H1 (cell line): ENCODE data around the gene GPR12. TPM values are rescaled to one million over a fixed set of nuclear protein-coding genes. Genes with fewer than 3 reads are reported as not detected.

ENCODE experiments used
- CTCF ChIA-PET: fragments of 300-600 bp; sonication (Branson Sonifier 250); formaldehyde crosslinking; loops from one replicate; lab custom pipeline; 2021; ENCODE audit not compliant: partially characterized antibody; lab: Charles Lee
- POLR2A ChIA-PET: fragments of 300-600 bp; sonication (Branson Sonifier 250); formaldehyde crosslinking; loops from one replicate; lab custom pipeline; 2021; ENCODE audit warnings: inconsistent platforms; ENCODE audit not compliant: partially characterized antibody; lab: Charles Lee
- DNase-seq, 2 experiments: peaks; one replicate each; pipeline versions ENCODE4 v3.0.0 to v3.0.0-alpha.2; 2010 to 2022; ENCODE audit warnings: low spot score in 2 of 2, low read depth in 1 of 2, mixed read lengths in 1 of 2
- FAIRE-seq: peaks from 2 replicates; lab custom pipeline; 2011; peaks lifted over from hg19 to GRCh38; lab: Jason Lieb, UNC
- H2AFZ ChIP-seq: 2 replicates; pipeline ENCODE4 v1.8.1; 2012; ENCODE audit warnings: low read length, inconsistent platforms
- H2AK5ac ChIP-seq: 2 replicates; pipeline ENCODE4 v1.6.1; 2013; ENCODE audit warnings: low read depth, low read length
- H2BK120ac ChIP-seq: replicated peaks from 2 replicates; pipeline ENCODE3; 2013; ENCODE audit warnings: low read depth, low read length, inconsistent platforms
- H2BK12ac ChIP-seq: 2 replicates; pipeline ENCODE4 v1.6.1; 2013; ENCODE audit warnings: low read depth, low read length
- H2BK15ac ChIP-seq: 2 replicates; pipeline ENCODE4 v1.6.1; 2013; ENCODE audit warnings: low read length
- H2BK20ac ChIP-seq: 2 replicates; pipeline ENCODE4 v1.6.1; 2013; ENCODE audit warnings: low read length
- H2BK5ac ChIP-seq: 2 replicates; pipeline ENCODE4 v1.6.1; 2013; ENCODE audit warnings: low read depth, low read length
- H3K14ac ChIP-seq: 2 replicates; pipeline ENCODE4 v1.6.1; 2013; ENCODE audit warnings: inconsistent platforms; ENCODE audit not compliant: insufficient read length
- H3K18ac ChIP-seq: 2 replicates; pipeline ENCODE4 v1.6.1; 2013; ENCODE audit warnings: low read length; ENCODE audit errors: extremely low read depth
- H3K23ac ChIP-seq: 2 replicates; pipeline ENCODE4 v1.6.1; 2013; ENCODE audit warnings: inconsistent platforms; ENCODE audit not compliant: insufficient read length
- H3K23me2 ChIP-seq: 2 replicates; pipeline ENCODE4 v1.6.1; 2013; ENCODE audit warnings: low read depth, low read length
- H3K27ac ChIP-seq: 2 replicates; pipeline ENCODE4 v1.6.1; 2011; ENCODE audit warnings: low read depth, low read length, inconsistent platforms
- H3K27me3 ChIP-seq, 4 experiments: replicated peaks in 1 of 4; 1 replicate in 1 of 4; 2 replicates in 3 of 4; pipeline versions ENCODE4 v1.6.1 to v1.8.1; 2011 to 2013; ENCODE audit warnings: low read length in 3 of 4, mild to moderate bottlenecking in 3 of 4, inconsistent platforms in 2 of 4, mixed read lengths in 2 of 4, moderate library complexity in 1 of 4; ENCODE audit not compliant: control insufficient read depth in 3 of 4, insufficient read depth in 3 of 4; ENCODE audit errors: extremely low read depth in 1 of 4
- H3K36me3 ChIP-seq, 4 experiments: 2 replicates each; pipeline versions ENCODE4 v1.6.1 to v1.8.1; 2011 to 2013; ENCODE audit warnings: mild to moderate bottlenecking in 4 of 4, low read length in 3 of 4, moderate library complexity in 2 of 4, control low read depth in 1 of 4, inconsistent platforms in 1 of 4; ENCODE audit not compliant: insufficient read depth in 4 of 4, control insufficient read depth in 2 of 4
- H3K4ac ChIP-seq: replicated peaks from 2 replicates; pipeline ENCODE3; 2013; ENCODE audit warnings: low read length, low read depth, mixed read lengths, inconsistent platforms; ENCODE audit not compliant: insufficient read length
- H3K4me1 ChIP-seq, 4 experiments: replicated peaks in 1 of 4; 1 replicate in 1 of 4; 2 replicates in 3 of 4; pipeline versions ENCODE4 v1.6.1 to v1.8.1; 2011 to 2013; ENCODE audit warnings: low read length in 3 of 4, inconsistent platforms in 2 of 4, mixed read lengths in 1 of 4; ENCODE audit not compliant: insufficient read depth in 4 of 4, control insufficient read depth in 3 of 4
- H3K4me2 ChIP-seq, 2 experiments: 2 replicates each; pipeline versions ENCODE4 v1.6.1 to v1.8.1; 2011 to 2013; ENCODE audit warnings: low read depth in 2 of 2, low read length in 2 of 2, control low read depth in 1 of 2, inconsistent platforms in 1 of 2, mild to moderate bottlenecking in 1 of 2; ENCODE audit not compliant: insufficient read depth in 1 of 2
- H3K4me3 ChIP-seq, 4 experiments: fragments of 200-600, 300-600 bp in 1 of 4; sonication (generic), shearing (Covaris generic), sonication (Bioruptor Twin) in 1 of 4; 2 replicates each; pipeline versions ENCODE4 v1.5.1 to v1.8.1; 2011 to 2016; ENCODE audit warnings: low read length in 4 of 4, low read depth in 3 of 4, control low read depth in 2 of 4, inconsistent platforms in 2 of 4, mild to moderate bottlenecking in 2 of 4, mixed read lengths in 1 of 4, moderate library complexity in 1 of 4; ENCODE audit not compliant: insufficient read depth in 2 of 4; ENCODE audit errors: extremely low read depth in 1 of 4
- H3K56ac ChIP-seq: replicated peaks from 2 replicates; pipeline ENCODE3; 2013; ENCODE audit warnings: low read depth, mild to moderate bottlenecking, mixed read lengths, low read length, inconsistent platforms; ENCODE audit not compliant: insufficient read length
- H3K79me1 ChIP-seq: 2 replicates; pipeline ENCODE4 v1.6.1; 2013; ENCODE audit warnings: low read depth, low read length, control low read depth
- H3K79me2 ChIP-seq, 2 experiments: 2 replicates each; pipeline versions ENCODE4 v1.6.1 to v1.8.1; 2012 to 2013; ENCODE audit warnings: low read length in 2 of 2, mild to moderate bottlenecking in 2 of 2, inconsistent platforms in 1 of 2; ENCODE audit not compliant: insufficient read depth in 2 of 2, control insufficient read depth in 1 of 2
- H3K9ac ChIP-seq, 4 experiments: replicated peaks in 1 of 4; 1 replicate in 1 of 4; 2 replicates in 3 of 4; pipeline versions ENCODE4 v1.6.1 to v1.8.1; 2011 to 2013; ENCODE audit warnings: low read depth in 3 of 4, low read length in 3 of 4, control low read depth in 2 of 4, mild to moderate bottlenecking in 2 of 4, moderate library complexity in 2 of 4, inconsistent platforms in 1 of 4; ENCODE audit errors: extremely low read depth in 1 of 4
- H3K9me3 ChIP-seq, 2 experiments: 2 replicates each; pipeline versions ENCODE4 v1.6.1 to v1.8.1; 2012 to 2013; ENCODE audit warnings: mild to moderate bottlenecking in 2 of 2, moderate library complexity in 2 of 2, control low read depth in 1 of 2, inconsistent platforms in 1 of 2, low read depth in 1 of 2, low read length in 1 of 2, mixed read lengths in 1 of 2; ENCODE audit not compliant: insufficient read depth in 2 of 2
- H4K20me1 ChIP-seq, 2 experiments: replicated peaks in 1 of 2; 2 replicates each; pipeline versions ENCODE3 to v1.8.1; 2011 to 2013; ENCODE audit warnings: inconsistent platforms in 2 of 2, low read length in 2 of 2, mild to moderate bottlenecking in 1 of 2; ENCODE audit not compliant: insufficient read depth in 2 of 2, control insufficient read depth in 1 of 2
- H4K5ac ChIP-seq: 2 replicates; pipeline ENCODE4 v1.6.1; 2013; ENCODE audit warnings: low read length, low read depth, mixed read lengths, inconsistent platforms; ENCODE audit not compliant: insufficient read length
- H4K8ac ChIP-seq: 2 replicates; pipeline ENCODE4 v1.8.0; 2013; ENCODE audit warnings: mild to moderate bottlenecking, moderate library complexity, low read length, inconsistent platforms; ENCODE audit not compliant: insufficient read depth; ENCODE audit errors: extremely low read depth
- H4K91ac ChIP-seq: replicated peaks from 2 replicates; pipeline ENCODE3; 2013; ENCODE audit warnings: low read length, mixed read lengths, inconsistent platforms; ENCODE audit not compliant: insufficient read length
- ASH2L ChIP-seq: fragments of 200-600, 300-600 bp; sonication (generic); IDR thresholded peaks from one replicate; pipeline ENCODE4 v1.7.1; 2017; ENCODE audit warnings: low read length
- FOSL1 ChIP-seq: IDR thresholded peaks from 2 replicates; pipeline ENCODE4 v1.6.1; 2011; ENCODE audit warnings: mild to moderate bottlenecking, low read depth, low read length, moderate library complexity; ENCODE audit not compliant: insufficient read depth
- HDAC2 ChIP-seq, 2 experiments: fragments of 300-600 bp in 1 of 2; sonication (generic) in 1 of 2; IDR thresholded peaks; 2 replicates each; pipeline ENCODE4 v1.6.1; 2011 to 2012; ENCODE audit warnings: low read depth in 2 of 2, low read length in 2 of 2, mild to moderate bottlenecking in 2 of 2, moderate library complexity in 2 of 2, borderline replicate concordance in 1 of 2, inconsistent platforms in 1 of 2
- KDM4A ChIP-seq: IDR thresholded peaks from one replicate; pipeline ENCODE4 v1.7.1; 2012; ENCODE audit warnings: low read depth, mild to moderate bottlenecking, moderate library complexity, low read length, inconsistent platforms; ENCODE audit not compliant: severe bottlenecking
- SAP30 ChIP-seq: fragments of 300-600 bp; sonication (generic); IDR thresholded peaks from 2 replicates; pipeline ENCODE4 v1.7.1; 2012; ENCODE audit warnings: low read length, moderate library complexity, mild to moderate bottlenecking, inconsistent platforms; ENCODE audit not compliant: insufficient read depth, insufficient replicate concordance
- TBP ChIP-seq: IDR thresholded peaks from 2 replicates; pipeline ENCODE4 v1.6.1; 2011; ENCODE audit warnings: low read depth, low read length, improper control_type of control experiment
- WGBS, 2 experiments: shearing (Covaris generic) in 1 of 2; methylation state at CpG; one replicate each; pipeline versions ENCODE4 v1.1.6 to v1.1.7; 2013 to 2015; ENCODE audit warnings: low lambda C conversion rate in 2 of 2, mixed read lengths in 2 of 2, inconsistent platforms in 1 of 2, low coverage in 1 of 2, missing lambda C conversion rate in 1 of 2; ENCODE audit not compliant: insufficient replicate concordance in 2 of 2, insufficient coverage in 1 of 2, insufficient read length in 1 of 2; ENCODE audit errors: extremely low coverage in 1 of 2, missing lambda C conversion rate in 1 of 2; 5-methylcytosine and 5-hydroxymethylcytosine counted together
- polyA plus RNA-seq, 7 experiments: library from polyadenylated mRNA; depleted of rRNA in 3 of 7; stranded (reverse) in 5 of 7; unstranded in 2 of 7; fragments of >200 nt in 5 of 7; fragments of 200-250 nt in 2 of 7; gene quantifications; 1 replicate in 5 of 7; 2 replicates in 1 of 7; 4 replicates in 1 of 7; pipeline versions ENCODE4 v1.2.1 to v1.2.3, GENCODE V29; 2011 to 2013; ENCODE audit warnings: missing spikeins in 2 of 7, mixed read lengths in 2 of 7
- total RNA-seq: library from RNA; stranded (reverse); fragmentation: NEBNext Ultra II Directional; extraction: Animal tissue kit (Norgen Biotek cat#: 25700); gene quantifications from 2 replicates; pipeline ENCODE4 v1.2.1, GENCODE V29; 2021

Gene GPR12
- total and polyA plus RNA-seq, 2 of the 8 experiments (the other 6 are each of a cell fraction or from before 2014, with no cell fraction given): 0.15 to 0.27 TPM

- H3K27ac ChIP-seq: no peak overlapping the region
- no peaks in the 10 kb centered on the region for H3K23me2 ChIP-seq
- H4K91ac ChIP-seq: no peak overlapping the region
- TF ChIP-seq HDAC2 (IDR thresholded peaks at IDR 0.05; ENCODE audit: borderline replicate concordance in 1 of 2, low read depth in 2 of 2, low read length in 2 of 2): no peak
- TF ChIP-seq KDM4A: no peak
- TF ChIP-seq TBP: no peak
- no peak for TF ChIP-seq FOSL1
- TF ChIP-seq SAP30: no peak
- TF ChIP-seq ASH2L: no peak
- H2AFZ ChIP-seq: no peak overlapping the region
- no peaks in the 10 kb centered on the region for H4K20me1 ChIP-seq
- H2BK5ac ChIP-seq: no peak overlapping the region
- FAIRE-seq (no peak), DNase-seq (no peak)
- no peak overlapping the region for H4K8ac ChIP-seq
- ChIA-PET POLR2A (no interaction called here), CTCF (interaction anchor here (0.8 to 2.0 kb wide), 5 partner anchors 13 to 137 kb away, joined by 3 to 7 read pairs (median 5); no protein-coding TSS in a partner anchor)
- no peak overlapping the region for H3K4me3 ChIP-seq
- H2BK120ac ChIP-seq: no peak overlapping the region
- no peak overlapping the region for H3K4ac ChIP-seq
- no peak overlapping the region for H2AK5ac ChIP-seq
- peaks cover 7 to 14% of the 10 kb centered on the region in 2 experiments; a peak in 3 of 4 replicates for H3K9me3 ChIP-seq
- no peak overlapping the region for H3K23ac ChIP-seq
- H3K4me1 ChIP-seq: no peaks in the 10 kb centered on the region
- no peaks in the 10 kb centered on the region for H3K27me3 ChIP-seq
- H3K14ac ChIP-seq: no peak overlapping the region
- H3K36me3 ChIP-seq: no peaks in the 10 kb centered on the region
- H3K79me1 ChIP-seq: no peaks in the 10 kb centered on the region
- H4K5ac ChIP-seq: no peak overlapping the region
- H3K79me2 ChIP-seq: no peaks in the 10 kb centered on the region
- no peak overlapping the region for H2BK12ac ChIP-seq
- no peak overlapping the region for H3K4me2 ChIP-seq
- no peak overlapping the region for H2BK20ac ChIP-seq
- no peak overlapping the region for H3K9ac ChIP-seq
- no peak overlapping the region for H3K56ac ChIP-seq
- 86% methylated on average over 9 of the region's 9 CpGs; no CpG with 5 or more reads in 1 of the 2 experiments for WGBS, 2 experiments
- H3K18ac ChIP-seq: no peak overlapping the region
- H2BK15ac ChIP-seq: no peak overlapping the region
Measured at GRCh38 chr13:26735677-26736076, 24.9 kb downstream of the GPR12 start.
